ENCODE results near the gene ARHGAP1. TPM values are rescaled to one million over a fixed set of nuclear protein-coding genes. Genes with fewer than 3 reads are reported as not detected.

ARHGAP1 gene
- polyA plus RNA-seq, 3 donors: 31.6 to 59.3 (median 44.1) TPM

- no peaks in the 10 kb centered on the region for H4K20me1 ChIP-seq (ENCODE audit: insufficient read depth, low read length)
- peak overlapping the region; percentile 24 for H2AFZ ChIP-seq (ENCODE audit: insufficient read depth, low read depth, low read length, poor library complexity, severe bottlenecking)
- H3K9me3 ChIP-seq (replicated peaks in 1 of 2; ENCODE audit: control insufficient read depth in 1 of 2, insufficient read depth in 1 of 2, low read length in 2 of 2): no peaks in the 10 kb centered on the region
- Mint-ChIP-seq H3K9me3 (peaks cover 0 to 7% (median 3%) of the 10 kb centered on the region in 7 donors), H3K27me3 (ENCODE audit: low read depth in 3 of 3) (no peaks in the 10 kb centered on the region), H3K4me1 (peaks cover 91% of the 10 kb centered on the region), H3K4me3 (peak overlapping the region; percentile 50 to 80), H3K36me3 (peaks cover 41 to 63% of the 10 kb centered on the region in 2 donors), H3K27ac (peak overlapping the region; percentile 88 to 97 (median 94))
- H3K9ac ChIP-seq (ENCODE audit: insufficient read depth, low read length, poor library complexity, severe bottlenecking): peak overlapping the region; percentile 16
- peaks cover 18 to 29% of the 10 kb centered on the region in 2 donors for H3K36me3 ChIP-seq (replicated peaks in 1 of 2; ENCODE audit: control insufficient read depth in 1 of 2, insufficient read depth in 2 of 2, low read length in 2 of 2)
- TF ChIP-seq, protein P1, sequence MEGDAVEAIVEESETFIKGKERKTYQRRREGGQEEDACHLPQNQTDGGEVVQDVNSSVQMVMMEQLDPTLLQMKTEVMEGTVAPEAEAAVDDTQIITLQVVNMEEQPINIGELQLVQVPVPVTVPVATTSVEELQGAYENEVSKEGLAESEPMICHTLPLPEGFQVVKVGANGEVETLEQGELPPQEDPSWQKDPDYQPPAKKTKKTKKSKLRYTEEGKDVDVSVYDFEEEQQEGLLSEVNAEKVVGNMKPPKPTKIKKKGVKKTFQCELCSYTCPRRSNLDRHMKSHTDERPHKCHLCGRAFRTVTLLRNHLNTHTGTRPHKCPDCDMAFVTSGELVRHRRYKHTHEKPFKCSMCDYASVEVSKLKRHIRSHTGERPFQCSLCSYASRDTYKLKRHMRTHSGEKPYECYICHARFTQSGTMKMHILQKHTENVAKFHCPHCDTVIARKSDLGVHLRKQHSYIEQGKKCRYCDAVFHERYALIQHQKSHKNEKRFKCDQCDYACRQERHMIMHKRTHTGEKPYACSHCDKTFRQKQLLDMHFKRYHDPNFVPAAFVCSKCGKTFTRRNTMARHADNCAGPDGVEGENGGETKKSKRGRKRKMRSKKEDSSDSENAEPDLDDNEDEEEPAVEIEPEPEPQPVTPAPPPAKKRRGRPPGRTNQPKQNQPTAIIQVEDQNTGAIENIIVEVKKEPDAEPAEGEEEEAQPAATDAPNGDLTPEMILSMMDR (IDR thresholded peaks at IDR 0.05): no peak
- H3K79me2 ChIP-seq (ENCODE audit: insufficient read depth, low read length): peaks cover 49% of the 10 kb centered on the region
- peak overlapping the region; percentile 94 to 95 for H3K27ac ChIP-seq (ENCODE audit: low read depth in 1 of 2, low read length in 2 of 2)
- H3K4me2 ChIP-seq (replicated peaks; ENCODE audit: extremely low read depth, low read length, poor library complexity, severe bottlenecking): peak overlapping the region; percentile 29
- WGBS (ENCODE audit: insufficient coverage): 3% methylated on average over 7 of the region's 12 CpGs
- no peaks in the 10 kb centered on the region for H3K27me3 ChIP-seq (ENCODE audit: control insufficient read depth in 2 of 2, insufficient read depth in 2 of 2, low read length in 2 of 2)
- peak in 2 of 3 donors; percentile 17 to 56 for DNase-seq
- peak overlapping the region in 1 of 3 experiments; percentile 51 for H3K4me3 ChIP-seq (replicated peaks in 1 of 3; ENCODE audit: low read depth in 2 of 3, low read length in 3 of 3)
- peaks cover 93 to 95% of the 10 kb centered on the region in 2 donors for H3K4me1 ChIP-seq (ENCODE audit: control insufficient read depth in 1 of 2, insufficient read depth in 2 of 2, low read length in 2 of 2)
- intact Hi-C loops (cut with micrococcal nuclease): no loop called here
Observed at GRCh38 chr11:46674463-46675287, 25.7 kb downstream of the ARHGAP1 start.

DNA sequence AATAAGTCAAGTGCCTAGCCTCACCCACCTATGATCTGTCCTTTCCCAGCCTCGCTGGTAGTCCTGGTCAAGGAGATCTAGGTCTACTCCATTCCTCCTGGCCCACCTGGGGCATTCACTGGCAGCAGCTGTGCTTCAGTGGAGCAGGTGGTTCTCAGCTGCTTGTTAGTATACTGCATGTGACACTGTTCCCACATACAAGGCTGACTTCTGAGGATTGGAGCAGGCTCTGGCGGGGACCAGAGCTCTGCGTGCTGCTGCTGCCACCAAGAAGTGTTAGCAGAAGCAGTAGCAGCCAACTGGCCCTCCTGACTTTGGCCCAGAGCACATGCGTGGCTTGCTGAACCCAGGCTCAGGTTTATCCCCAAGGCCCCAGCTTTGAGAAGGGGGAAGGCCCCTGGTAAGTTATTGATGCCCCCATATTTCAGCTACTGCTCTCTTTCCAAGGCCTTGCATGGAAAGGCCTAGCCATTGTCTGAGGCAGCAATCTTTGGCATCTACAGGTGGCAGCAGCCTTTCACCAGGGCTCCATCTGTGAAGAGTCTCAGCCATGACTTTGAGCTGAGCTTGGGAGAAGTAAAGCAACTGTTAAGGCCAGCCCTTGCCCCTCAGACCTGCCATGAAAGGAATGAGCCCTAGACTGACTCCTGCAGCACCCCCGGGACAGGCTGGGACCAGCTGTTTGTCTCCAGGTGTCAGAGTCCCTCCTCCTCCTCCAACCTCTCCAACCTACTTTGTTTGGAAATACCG lies 26.5 kb downstream of the ARHGAP1 start:
- 93% methylated on average over 5 of the region's 6 CpGs for WGBS (ENCODE audit: insufficient coverage)
- no peaks in the 10 kb centered on the region for H3K27me3 Mint-ChIP-seq (ENCODE audit: low read depth in 3 of 3)
- H3K9me3 Mint-ChIP-seq: peaks cover 0 to 7% (median 3%) of the 10 kb centered on the region in 7 donors
- Histone ChIP-seq H3K4me2 (replicated peaks; ENCODE audit: extremely low read depth, low read length, poor library complexity, severe bottlenecking) (no peak overlapping the region), H3K27ac (ENCODE audit: low read depth in 1 of 2, low read length in 2 of 2) (peak overlapping the region; percentile 94 to 95), H3K36me3 (replicated peaks in 1 of 2; ENCODE audit: control insufficient read depth in 1 of 2, insufficient read depth in 2 of 2, low read length in 2 of 2) (peaks cover 16 to 29% of the 10 kb centered on the region in 2 donors), H3K9ac (ENCODE audit: insufficient read depth, low read length, poor library complexity, severe bottlenecking) (no peak overlapping the region), H3K79me2 (ENCODE audit: insufficient read depth, low read length) (peaks cover 54% of the 10 kb centered on the region), H3K4me3 (replicated peaks in 1 of 3; ENCODE audit: low read depth in 2 of 3, low read length in 3 of 3) (peak overlapping the region in 1 of 3 experiments; percentile 65), H3K4me1 (ENCODE audit: control insufficient read depth in 1 of 2, insufficient read depth in 2 of 2, low read length in 2 of 2) (peaks cover 93 to 95% of the 10 kb centered on the region in 2 donors), H2AFZ (ENCODE audit: insufficient read depth, low read depth, low read length, poor library complexity, severe bottlenecking) (no peak overlapping the region), H3K27me3 (ENCODE audit: control insufficient read depth in 2 of 2, insufficient read depth in 2 of 2, low read length in 2 of 2) (no peaks in the 10 kb centered on the region), H3K9me3 (replicated peaks in 1 of 2; ENCODE audit: control insufficient read depth in 1 of 2, insufficient read depth in 1 of 2, low read length in 2 of 2) (no peaks in the 10 kb centered on the region), H4K20me1 (ENCODE audit: insufficient read depth, low read length) (no peaks in the 10 kb centered on the region)
- DNase-seq: no peak
- peak overlapping the region; percentile 81 to 99 (median 96) for H3K27ac Mint-ChIP-seq
- peaks cover 41 to 63% of the 10 kb centered on the region in 2 donors for H3K36me3 Mint-ChIP-seq
- TF ChIP-seq, protein P1 (IDR thresholded peaks at IDR 0.05): no peak
- intact Hi-C loops (cut with micrococcal nuclease): no loop called here
- H3K4me3 Mint-ChIP-seq: no peak overlapping the region
- H3K4me1 Mint-ChIP-seq: peaks cover 95% of the 10 kb centered on the region
